ENCODE data around the gene RBL2.
"Not testable (repeated sequence)": the region's sequence is repeated elsewhere in the genome, so short reads cannot be mapped to it uniquely, and the experiment has no call there.

The RBL2 gene

GRCh38 chr16:53530741-53531140 lies 96.5 kb downstream of the RBL2 start:
- no peak for DNase-seq (ENCODE audit: extremely low read depth in 1 of 2, low read depth in 1 of 2)

GRCh38 chr16:53534206-53534605 lies 99.9 kb downstream of the RBL2 start:
- no peak for DNase-seq (ENCODE audit: extremely low read depth in 1 of 2, low read depth in 1 of 2)

GRCh38 chr16:53537626-53538025 lies 103.4 kb downstream of the RBL2 start:
- DNase-seq (ENCODE audit: extremely low read depth in 1 of 2, low read depth in 1 of 2), result no peak

- DNase-seq (ENCODE audit: extremely low read depth in 1 of 2, low read depth in 1 of 2), result not testable (repeated sequence)
Observed at GRCh38 chr16:53539346-53539745, 105.1 kb downstream of the RBL2 start.

GRCh38 chr16:53539759-53540718 lies 105.8 kb downstream of the RBL2 start:
- DNase-seq (ENCODE audit: extremely low read depth in 1 of 2, low read depth in 1 of 2), result not testable (repeated sequence)
